ENCODE measurements around the gene ORMDL1. TPM values are rescaled to one million over a fixed set of nuclear protein-coding genes. Genes with fewer than 3 reads are reported as not detected.

ORMDL1 gene
- total RNA-seq, 1 experiment from 2014 or later: 83.0 TPM

- no peaks in the 10 kb centered on the region for H3K9me3 Mint-ChIP-seq (ENCODE audit: unreplicated experiment)
- no peaks in the 10 kb centered on the region for H3K4me1 Mint-ChIP-seq (ENCODE audit: insufficient read depth, unreplicated experiment)
- no peak overlapping the region for H3K27ac Mint-ChIP-seq (ENCODE audit: low read depth, unreplicated experiment)
- no peak for TF ChIP-seq CTCF (IDR thresholded peaks at IDR 0.05; ENCODE audit: unreplicated experiment)
- intact Hi-C loops (cut with micrococcal nuclease): no loop called here
- ChIA-PET POLR2A (interaction anchor here (0.7 kb wide), 1 partner anchor 573 kb away, joined by 3 read pairs; no protein-coding TSS in a partner anchor), CTCF (no interaction called here)
- no TSS peak for BruUV-seq (replicated peaks)
- H3K36me3 Mint-ChIP-seq (ENCODE audit: insufficient read depth, unreplicated experiment): no peaks in the 10 kb centered on the region
- H3K27me3 Mint-ChIP-seq (ENCODE audit: insufficient read depth, unreplicated experiment): no peaks in the 10 kb centered on the region
- no peak for DNase-seq (ENCODE audit: unreplicated experiment)
- H3K4me3 Mint-ChIP-seq (ENCODE audit: unreplicated experiment): no peak overlapping the region
Measured at GRCh38 chr2:189729430-189729829, 54.7 kb downstream of the ORMDL1 start.

GRCh38 chr2:189726849-189727248 lies 57.3 kb downstream of the ORMDL1 start:
- Mint-ChIP-seq H3K4me3 (ENCODE audit: unreplicated experiment) (no peak overlapping the region), H3K9me3 (ENCODE audit: unreplicated experiment) (no peaks in the 10 kb centered on the region), H3K27me3 (ENCODE audit: insufficient read depth, unreplicated experiment) (no peaks in the 10 kb centered on the region), H3K27ac (ENCODE audit: low read depth, unreplicated experiment) (no peak overlapping the region), H3K36me3 (ENCODE audit: insufficient read depth, unreplicated experiment) (no peaks in the 10 kb centered on the region), H3K4me1 (ENCODE audit: insufficient read depth, unreplicated experiment) (no peaks in the 10 kb centered on the region)
- CTCF ChIA-PET: interaction anchor here (0.6 kb wide), 1 partner anchor 9 kb away, joined by 3 read pairs; no protein-coding TSS in a partner anchor
- no peak for DNase-seq (ENCODE audit: unreplicated experiment)
- no TSS peak for BruUV-seq (replicated peaks)
- intact Hi-C loops (cut with micrococcal nuclease): no loop called here
- no peak for TF ChIP-seq CTCF (IDR thresholded peaks at IDR 0.05; ENCODE audit: unreplicated experiment)
- POLR2A ChIA-PET: no interaction called here

- POLR2A ChIA-PET: no interaction called here
- no TSS peak for BruUV-seq (replicated peaks)
- no peaks in the 10 kb centered on the region for H3K4me1 Mint-ChIP-seq (ENCODE audit: insufficient read depth, unreplicated experiment)
- no peaks in the 10 kb centered on the region for H3K36me3 Mint-ChIP-seq (ENCODE audit: insufficient read depth, unreplicated experiment)
- CTCF ChIA-PET: no interaction called here
- TF ChIP-seq CTCF (IDR thresholded peaks at IDR 0.05; ENCODE audit: unreplicated experiment): no peak
- H3K27me3 Mint-ChIP-seq (ENCODE audit: insufficient read depth, unreplicated experiment): no peaks in the 10 kb centered on the region
- H3K4me3 Mint-ChIP-seq (ENCODE audit: unreplicated experiment): no peak overlapping the region
- no peaks in the 10 kb centered on the region for H3K9me3 Mint-ChIP-seq (ENCODE audit: unreplicated experiment)
- DNase-seq (ENCODE audit: unreplicated experiment): no peak
- H3K27ac Mint-ChIP-seq (ENCODE audit: low read depth, unreplicated experiment): no peak overlapping the region
- intact Hi-C loops (cut with micrococcal nuclease): no loop called here
Measured at GRCh38 chr2:189726271-189726670, 57.9 kb downstream of the ORMDL1 start.

GRCh38 chr2:189723192-189723591 lies 60.9 kb downstream of the ORMDL1 start:
- no peaks in the 10 kb centered on the region for H3K27me3 Mint-ChIP-seq (ENCODE audit: insufficient read depth, unreplicated experiment)
- CTCF ChIA-PET: interaction anchor here (0.7 to 1.3 kb wide), 4 partner anchors 24 to 74 kb away, joined by 3 to 5 read pairs (median 3); no protein-coding TSS in a partner anchor
- H3K27ac Mint-ChIP-seq (ENCODE audit: low read depth, unreplicated experiment): no peak overlapping the region

More at GRCh38 chr2:189723192-189723591, 60.9 kb downstream of the ORMDL1 start:
- no peak for TF ChIP-seq CTCF (IDR thresholded peaks at IDR 0.05; ENCODE audit: unreplicated experiment)
- POLR2A ChIA-PET: interaction anchor here (0.7 to 0.8 kb wide), 3 partner anchors 16 to 407 kb away, joined by 3 to 5 read pairs (median 4); partner anchors contain the start of gene OSGEPL1
- intact Hi-C loops (cut with micrococcal nuclease): no loop called here
- Mint-ChIP-seq H3K36me3 (ENCODE audit: insufficient read depth, unreplicated experiment) (no peaks in the 10 kb centered on the region), H3K9me3 (ENCODE audit: unreplicated experiment) (no peaks in the 10 kb centered on the region), H3K4me1 (ENCODE audit: insufficient read depth, unreplicated experiment) (no peaks in the 10 kb centered on the region), H3K4me3 (ENCODE audit: unreplicated experiment) (no peak overlapping the region)
- no TSS peak for BruUV-seq (replicated peaks)
- DNase-seq (ENCODE audit: unreplicated experiment): no peak

Other genes starting within 250 kb of the ORMDL1 start
- 0.15 TPM in 1 of 2 replicates, not detected in the other for gene SLC40A1, start 203.6 kb downstream of the ORMDL1 start, total RNA-seq (2022)
- 29.8 and 41.4 TPM in 2 replicates for gene ASNSD1, start 122.9 kb downstream of the ORMDL1 start, total RNA-seq (2022)
- 4.6 and 5.1 TPM in 2 replicates for gene ANKAR, start 109.7 kb downstream of the ORMDL1 start, total RNA-seq (2022)
- 3.7 and 5.1 TPM in 2 replicates for gene OSGEPL1, start 21.5 kb downstream of the ORMDL1 start, total RNA-seq (2022)
- gene PMS1, start 111 bp upstream of the ORMDL1 start, total RNA-seq (2022): 38.3 and 50.9 TPM in 2 replicates